ENCODE measurements around the gene YPEL3. TPM values are rescaled to one million over a fixed set of nuclear protein-coding genes. Genes with fewer than 3 reads are reported as not detected.

The YPEL3 gene
- polyA plus RNA-seq, 3 donors from 2014 or later, result 248 to 354 (median 284) TPM

- peaks cover 0 to 14% of the 10 kb centered on the region in 2 donors for H3K4me1 Mint-ChIP-seq
- H3K9me3 Mint-ChIP-seq, result no peaks in the 10 kb centered on the region
- H3K27ac Mint-ChIP-seq, result peak overlapping the region in 3 of 6 donors; percentile 24 to 75 (median 43)
- H3K27me3 Mint-ChIP-seq (ENCODE audit: low read depth in 3 of 3), result peaks cover 4 to 32% (median 9%) of the 10 kb centered on the region in 3 donors
- peak overlapping the region; percentile 54 to 74 (median 63) for H3K4me3 Mint-ChIP-seq
- no peaks in the 10 kb centered on the region for H3K36me3 Mint-ChIP-seq
- no peak for DNase-seq
Observed at GRCh38 chr16:30053376-30054015, 42.5 kb downstream of the YPEL3 start.

- Mint-ChIP-seq H3K27me3 (ENCODE audit: low read depth in 3 of 3) (peaks cover 4 to 32% (median 9%) of the 10 kb centered on the region in 3 donors), H3K4me3 (peak overlapping the region; percentile 80 to 87 (median 85)), H3K36me3 (no peaks in the 10 kb centered on the region), H3K4me1 (peaks cover 0 to 14% of the 10 kb centered on the region in 2 donors), H3K27ac (peak overlapping the region in 4 of 6 donors; percentile 57 to 77 (median 72)), H3K9me3 (no peaks in the 10 kb centered on the region)
- peak; percentile 87 to 89 (median 87) for DNase-seq
Observed at GRCh38 chr16:30052671-30053372, 43.2 kb downstream of the YPEL3 start.

- DNase-seq, result no peak
- Mint-ChIP-seq H3K36me3 (no peaks in the 10 kb centered on the region), H3K9me3 (no peaks in the 10 kb centered on the region), H3K4me3 (peak overlapping the region; percentile 57 to 71 (median 64)), H3K27ac (peak overlapping the region in 4 of 6 donors; percentile 29 to 78 (median 52)), H3K4me1 (peaks cover 0 to 14% of the 10 kb centered on the region in 2 donors), H3K27me3 (ENCODE audit: low read depth in 3 of 3) (peaks cover 4 to 34% (median 9%) of the 10 kb centered on the region in 3 donors)
Observed at GRCh38 chr16:30051518-30051917, 44.5 kb downstream of the YPEL3 start.

GRCh38 chr16:30049871-30050270 is 46.1 kb downstream of the YPEL3 start:
- Mint-ChIP-seq H3K27ac (no peak overlapping the region), H3K4me1 (peaks cover 0 to 16% of the 10 kb centered on the region in 2 donors), H3K36me3 (no peaks in the 10 kb centered on the region), H3K4me3 (no peak overlapping the region), H3K9me3 (no peaks in the 10 kb centered on the region), H3K27me3 (ENCODE audit: low read depth in 3 of 3) (peaks cover 8 to 37% (median 12%) of the 10 kb centered on the region in 3 donors)
- no peak for DNase-seq

DNA sequence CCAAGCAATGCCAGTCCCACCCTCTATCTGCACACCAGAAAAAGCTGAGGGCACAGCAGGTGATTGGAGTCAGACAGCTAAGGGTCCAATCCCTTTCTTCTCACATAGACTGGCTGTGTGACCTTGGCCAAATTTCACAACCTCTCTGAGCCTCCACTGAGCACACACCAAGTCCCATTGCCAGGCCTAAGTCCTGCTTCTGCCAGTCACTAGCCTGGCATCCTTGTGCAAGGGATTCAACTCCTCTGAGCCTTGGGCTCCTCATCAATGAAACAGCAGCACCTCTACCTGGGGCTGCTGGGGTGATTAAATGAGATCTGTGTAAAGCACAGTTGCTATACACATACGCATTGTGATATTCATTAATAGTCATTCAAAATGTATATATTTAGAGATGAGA is 49.4 kb downstream of the YPEL3 start:
- Mint-ChIP-seq H3K27me3 (ENCODE audit: low read depth in 3 of 3) (peaks cover 4 to 19% (median 5%) of the 10 kb centered on the region in 3 donors), H3K4me3 (no peak overlapping the region), H3K36me3 (no peaks in the 10 kb centered on the region), H3K27ac (no peak overlapping the region), H3K9me3 (no peaks in the 10 kb centered on the region), H3K4me1 (peaks cover 0 to 6% of the 10 kb centered on the region in 2 donors)
- DNase-seq, result no peak

GRCh38 chr16:30046178-30046577 is 49.8 kb downstream of the YPEL3 start:
- Mint-ChIP-seq H3K4me1 (peaks cover 0 to 4% of the 10 kb centered on the region in 2 donors), H3K4me3 (no peak overlapping the region), H3K27me3 (ENCODE audit: low read depth in 3 of 3) (peaks cover 4 to 17% (median 5%) of the 10 kb centered on the region in 3 donors), H3K27ac (no peak overlapping the region), H3K9me3 (no peaks in the 10 kb centered on the region), H3K36me3 (no peaks in the 10 kb centered on the region)
- DNase-seq, result no peak

Other genes starting within 250 kb of the YPEL3 start
- gene CDIPT, start 233.0 kb downstream of the YPEL3 start, polyA plus RNA-seq, result 100 to 1,000 TPM in 2 of 3 donors, 10 to 100 TPM in 1; 77.6 to 115 (median 110) TPM
- not detected for gene SEZ6L2, start 196.7 kb downstream of the YPEL3 start, polyA plus RNA-seq
- gene ASPHD1, start 195.7 kb downstream of the YPEL3 start, polyA plus RNA-seq, result not detected
- gene KCTD13, start 170.0 kb downstream of the YPEL3 start, polyA plus RNA-seq, result 10 to 100 TPM in 1 of 3 donors, 1 to 10 TPM in 2; 3.5 to 13.8 (median 9.2) TPM
- gene TMEM219, start 134.1 kb downstream of the YPEL3 start, polyA plus RNA-seq, result 100 to 1,000 TPM; 157 to 243 (median 216) TPM
- 10 to 100 TPM in 1 of 3 donors, 1 to 10 TPM in 2; 2.1 to 10.7 (median 3.0) TPM for gene TAOK2, start 122.3 kb downstream of the YPEL3 start, polyA plus RNA-seq
- gene HIRIP3, start 100.6 kb downstream of the YPEL3 start, polyA plus RNA-seq, result 10 to 100 TPM; 14.1 to 23.5 (median 18.9) TPM
- 1 to 10 TPM; 7.4 to 7.9 (median 7.7) TPM for gene INO80E, start 100.0 kb downstream of the YPEL3 start, polyA plus RNA-seq
- gene DOC2A, start 85.2 kb downstream of the YPEL3 start, polyA plus RNA-seq, result not detected
- not detected for gene C16orf92, start 73.0 kb downstream of the YPEL3 start, polyA plus RNA-seq
- gene TLCD3B, start 64.9 kb downstream of the YPEL3 start, polyA plus RNA-seq, result not detected
- gene ALDOA, start 30.5 kb downstream of the YPEL3 start, polyA plus RNA-seq, result 1,000 to 10,000 TPM in 2 of 3 donors, 100 to 1,000 TPM in 1; 741 to 1,156 (median 1,018) TPM
- 100 to 1,000 TPM; 244 to 365 (median 317) TPM for gene PPP4C, start 20.2 kb downstream of the YPEL3 start, polyA plus RNA-seq
- gene TBX6, start 4.3 kb downstream of the YPEL3 start, polyA plus RNA-seq, result not detected
- not detected for gene GDPD3, start 17.3 kb upstream of the YPEL3 start, polyA plus RNA-seq
- gene MAPK3, start 27.0 kb upstream of the YPEL3 start, polyA plus RNA-seq, result 1 to 10 TPM; 4.3 to 6.4 (median 5.8) TPM
- gene CORO1A, start 87.4 kb upstream of the YPEL3 start, polyA plus RNA-seq, result 1,000 to 10,000 TPM; 1,282 to 1,713 (median 1,680) TPM
- 100 to 1,000 TPM; 141 to 239 (median 203) TPM for gene BOLA2B, start 97.5 kb upstream of the YPEL3 start, polyA plus RNA-seq
- 100 to 1,000 TPM in 1 of 3 donors, 10 to 100 TPM in 2; 91.2 to 113 (median 99.6) TPM for gene SLX1A, start 97.7 kb upstream of the YPEL3 start, polyA plus RNA-seq
- gene SULT1A3, start 103.0 kb upstream of the YPEL3 start, polyA plus RNA-seq, result 1 to 10 TPM; 1.4 to 3.1 (median 2.7) TPM
- under 1 TPM in 1 of 3 donors, not detected in 2; 0.43 TPM for gene NPIPB13, start 152.3 kb upstream of the YPEL3 start, polyA plus RNA-seq